ENCODE measurements around the gene ELL2. TPM values are rescaled to one million over a fixed set of nuclear protein-coding genes. Genes with fewer than 3 reads are reported as not detected.

ELL2 gene
- total and polyA plus RNA-seq, 2 of the 13 experiments (the other 11 are each of a cell fraction or from before 2014, with no cell fraction given) = 78.9 to 97.1 TPM

- peak; percentile 33; the same call in 1 of the 2 replicates for TF ChIP-seq SOX5 (CRISPR knock-in tag; IDR thresholded peaks at IDR 0.05; ENCODE audit: borderline replicate concordance)
- no peak for TF ChIP-seq ZFP1 (CRISPR knock-in tag; IDR thresholded peaks at IDR 0.05)
- TF ChIP-seq GMEB1 (CRISPR knock-in tag; IDR thresholded peaks at IDR 0.05; ENCODE audit: borderline replicate concordance) = 0 out of 2 replicates have a peak, but pooled peaks have one; percentile 6
- no peak for TF ChIP-seq SKI (IDR thresholded peaks at IDR 0.05; ENCODE audit: partially characterized antibody)
- peak; percentile 45 for TF ChIP-seq ZNF781 (CRISPR knock-in tag; IDR thresholded peaks at IDR 0.05; ENCODE audit: borderline replicate concordance, not compliant biosample characterization)
- TF ChIP-seq ZBTB20 (CRISPR knock-in tag; IDR thresholded peaks at IDR 0.05; ENCODE audit: borderline replicate concordance, low read depth) = 0 out of 2 replicates have a peak, but pooled peaks have one; percentile 2
These were observed 98.3 kb downstream of the ELL2 start (continued) for GRCh38 chr5:95863383-95863757.

GRCh38 chr5:95862671-95863382 lies 98.8 kb downstream of the ELL2 start:
- no peaks in the 10 kb centered on the region for H4K20me1 ChIP-seq (ENCODE audit: insufficient read depth, low read length)
- in situ Hi-C loops (cut with HindIII; ENCODE audit: extremely low pct_ligation_motif_present, low pct_unique_long_range_greater_than_20kb) = loop anchor here (5.0 kb wide), 1 partner anchor 254 kb away; no protein-coding TSS in a partner anchor
- no peak overlapping the region for H2AFZ ChIP-seq (ENCODE audit: low read length)
- no peaks in the 10 kb centered on the region for H3K36me3 ChIP-seq (replicated peaks in 1 of 2; ENCODE audit: control insufficient read depth in 1 of 2, insufficient read depth in 2 of 2, low read length in 2 of 2)
- H3K27ac ChIP-seq (ENCODE audit: extremely low read length, insufficient read depth, low read length) = peak overlapping the region; percentile 98
- H3K4me3 ChIP-seq (replicated peaks in 1 of 3; ENCODE audit: insufficient read depth in 1 of 3, low read depth in 2 of 3, low read length in 3 of 3) = peak overlapping the region; percentile 1 to 62 (median 46); a peak in 5 of 6 replicates
- H3K9ac ChIP-seq (ENCODE audit: insufficient read depth, low read depth, low read length) = peak overlapping the region; percentile 89
- intact Hi-C loops (cut with micrococcal nuclease; ENCODE audit: unreplicated experiment) = loop anchor here (2.0 to 5.0 kb wide), 3 partner anchors 44 to 324 kb away; no protein-coding TSS in a partner anchor
- ATAC-seq (peak; percentile 8), DNase-seq (ENCODE audit: low spot score) (peak; percentile 96), FAIRE-seq (peak; percentile 57)
- no peaks in the 10 kb centered on the region for H3K9me3 ChIP-seq (ENCODE audit: low read length)
- ChIA-PET CTCF (ENCODE audit: low intra/inter-chr PET ratio, low total read pairs) (no interaction called here), POLR2A (interaction anchor here (0.8 to 2.3 kb wide), 16 partner anchors 10 to 436 kb away, joined by 3 to 54 read pairs (median 6); partner anchors contain the start of genes ELL2 and GLRX)
- H3K79me2 ChIP-seq (ENCODE audit: insufficient read depth, low read length) = peaks cover 13% of the 10 kb centered on the region
- H3K27me3 ChIP-seq (ENCODE audit: control insufficient read depth in 1 of 2, insufficient read depth in 2 of 2, low read length in 2 of 2) = no peaks in the 10 kb centered on the region
- peaks cover 92% of the 10 kb centered on the region for H3K4me1 ChIP-seq (ENCODE audit: insufficient read depth, low read length)
- H3K4me2 ChIP-seq (ENCODE audit: low read depth, low read length) = peak overlapping the region; percentile 90
- BruUV-seq (replicated peaks) = TSS peak; percentile 78
- 0% methylated on average over 8 of the region's 8 CpGs for WGBS (ENCODE audit: low lambda C conversion rate)
- TF ChIP-seq ATF6 (CRISPR knock-in tag; conservative IDR thresholded peaks at IDR 0.05) (no peak), RFX3 (CRISPR knock-in tag; IDR thresholded peaks at IDR 0.05) (no peak), SNAPC2 (CRISPR knock-in tag; IDR thresholded peaks at IDR 0.05) (peak; percentile 70; the same call in 1 of the 2 replicates), NR0B2 (CRISPR knock-in tag; IDR thresholded peaks at IDR 0.05) (no peak), ZNF530 (CRISPR knock-in tag; IDR thresholded peaks at IDR 0.05; ENCODE audit: low read depth) (no peak), MIER3 (CRISPR knock-in tag; IDR thresholded peaks at IDR 0.05; ENCODE audit: borderline replicate concordance) (peak; percentile 86; the same call in 1 of the 2 replicates), ZNF501 (CRISPR knock-in tag; IDR thresholded peaks at IDR 0.05) (no peak), PRPF4 (IDR thresholded peaks at IDR 0.05; ENCODE audit: low read depth, low read length, poor library complexity, severe bottlenecking) (no peak), POGZ (CRISPR knock-in tag; IDR thresholded peaks at IDR 0.05) (peak; percentile 84), ASH2L (IDR thresholded peaks at IDR 0.05; ENCODE audit: insufficient read length, low read depth, low read length) (peak; percentile 56), DPF2 (CRISPR knock-in tag; IDR thresholded peaks at IDR 0.05; ENCODE audit: borderline replicate concordance, low read depth) (no peak), ZNF547 (CRISPR knock-in tag; IDR thresholded peaks at IDR 0.05) (no peak), ZNF121 (CRISPR knock-in tag; IDR thresholded peaks at IDR 0.05) (peak; percentile 63; the same call in 1 of the 2 replicates)

Measured in HepG2 (cell line).